Neutrophil (primary cell): ENCODE measurements around the gene SOX5.

Experiments
- H3K27ac ChIP-seq: fragments of 200-600 bp; sonication (generic); 2 replicates; pipeline ENCODE4 v1.5.1; 2016; ENCODE audit warnings: mild to moderate bottlenecking, moderate library complexity
- H3K27me3 ChIP-seq: fragments of 200-600 bp; sonication (generic); 2 replicates; pipeline ENCODE4 v1.6.0; 2016; ENCODE audit warnings: mild to moderate bottlenecking
- H3K36me3 ChIP-seq: fragments of 200-600 bp; sonication (generic); 2 replicates; pipeline ENCODE4 v1.5.1; 2017
- H3K4me1 ChIP-seq, 2 experiments: fragments of 200-600 bp in 1 of 2; sonication (generic) in 1 of 2; 1 replicate in 1 of 2; 2 replicates in 1 of 2; pipeline versions ENCODE4 v1.5.1 to v1.6.1; 2013 to 2016; ENCODE audit warnings: low read depth in 1 of 2, low read length in 1 of 2, mild to moderate bottlenecking in 1 of 2, moderate library complexity in 1 of 2; ENCODE audit not compliant: control insufficient read depth in 1 of 2, insufficient read depth in 1 of 2
- H3K4me3 ChIP-seq, 2 experiments: fragments of 200-600 bp in 1 of 2; sonication (generic) in 1 of 2; 1 replicate in 1 of 2; 2 replicates in 1 of 2; pipeline ENCODE4 v1.5.1; 2013 to 2016; ENCODE audit warnings: low read depth in 1 of 2, low read length in 1 of 2, mild to moderate bottlenecking in 1 of 2, moderate library complexity in 1 of 2
- H3K9me3 ChIP-seq: fragments of 200-600 bp; sonication (generic); 2 replicates; pipeline ENCODE4 v1.5.1; 2016
- TF ChIP-seq, protein P1 (sequence below): fragments of 200-600 bp; sonication (generic); IDR thresholded peaks from 2 replicates; pipeline ENCODE4 v1.5.1; 2016; ENCODE audit warnings: antibody characterized with exemption

The SOX5 gene

DNA sequence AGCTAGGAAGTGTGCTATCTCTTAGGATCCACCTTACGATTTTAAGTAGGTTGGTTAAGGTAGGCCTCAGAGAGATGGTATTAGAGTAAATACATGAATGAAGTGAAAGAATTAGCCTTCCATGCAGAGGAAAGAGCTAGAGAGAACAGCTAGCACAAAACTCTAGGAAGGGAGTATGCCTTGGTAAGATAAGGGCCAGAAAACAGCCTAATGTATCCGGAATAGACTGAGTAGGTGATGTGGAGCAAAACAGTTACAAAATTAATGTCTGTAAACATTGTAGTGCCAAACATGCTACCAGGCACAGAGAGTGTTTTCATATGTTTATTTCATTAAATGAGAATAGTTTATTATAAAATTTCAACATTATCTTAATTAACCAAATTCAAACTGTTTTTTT is 315.1 kb downstream of the SOX5 start:
- Histone ChIP-seq H3K4me1 (no peaks in the 10 kb centered on the region), H3K9me3 (no peaks in the 10 kb centered on the region), H3K27ac (no peak overlapping the region), H3K4me3 (no peak overlapping the region), H3K36me3 (no peaks in the 10 kb centered on the region), H3K27me3 (no peaks in the 10 kb centered on the region)
- TF ChIP-seq, protein P1, sequence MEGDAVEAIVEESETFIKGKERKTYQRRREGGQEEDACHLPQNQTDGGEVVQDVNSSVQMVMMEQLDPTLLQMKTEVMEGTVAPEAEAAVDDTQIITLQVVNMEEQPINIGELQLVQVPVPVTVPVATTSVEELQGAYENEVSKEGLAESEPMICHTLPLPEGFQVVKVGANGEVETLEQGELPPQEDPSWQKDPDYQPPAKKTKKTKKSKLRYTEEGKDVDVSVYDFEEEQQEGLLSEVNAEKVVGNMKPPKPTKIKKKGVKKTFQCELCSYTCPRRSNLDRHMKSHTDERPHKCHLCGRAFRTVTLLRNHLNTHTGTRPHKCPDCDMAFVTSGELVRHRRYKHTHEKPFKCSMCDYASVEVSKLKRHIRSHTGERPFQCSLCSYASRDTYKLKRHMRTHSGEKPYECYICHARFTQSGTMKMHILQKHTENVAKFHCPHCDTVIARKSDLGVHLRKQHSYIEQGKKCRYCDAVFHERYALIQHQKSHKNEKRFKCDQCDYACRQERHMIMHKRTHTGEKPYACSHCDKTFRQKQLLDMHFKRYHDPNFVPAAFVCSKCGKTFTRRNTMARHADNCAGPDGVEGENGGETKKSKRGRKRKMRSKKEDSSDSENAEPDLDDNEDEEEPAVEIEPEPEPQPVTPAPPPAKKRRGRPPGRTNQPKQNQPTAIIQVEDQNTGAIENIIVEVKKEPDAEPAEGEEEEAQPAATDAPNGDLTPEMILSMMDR = no peak

DNA sequence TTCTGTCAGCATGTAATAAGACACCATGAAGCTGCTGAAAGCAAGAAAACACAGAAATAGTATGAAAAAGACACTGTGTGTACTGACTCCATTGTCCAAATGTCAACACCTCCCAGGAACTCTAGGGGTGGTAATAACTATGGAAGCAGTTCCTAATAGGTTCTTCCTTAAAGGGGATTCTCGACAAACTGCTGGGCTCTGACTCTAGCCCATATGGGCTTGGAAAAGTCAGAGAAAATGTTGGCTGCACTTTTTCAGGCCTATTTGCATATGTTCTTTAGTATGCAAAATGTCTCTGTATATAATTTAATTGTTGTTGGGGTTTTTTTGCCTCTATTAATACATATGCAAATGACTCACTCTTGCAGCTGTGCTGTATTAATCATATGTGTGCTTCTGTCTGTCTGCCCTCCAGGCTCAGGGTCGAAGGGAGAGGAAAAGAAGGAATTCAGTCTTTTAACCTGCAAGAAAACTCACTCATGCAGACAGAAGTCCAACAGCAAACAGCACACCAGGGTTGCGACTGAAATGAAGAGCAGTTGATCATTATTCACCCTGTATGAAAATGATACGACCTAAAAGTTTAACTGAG is 317.6 kb downstream of the SOX5 start:
- H3K4me3 ChIP-seq = no peak overlapping the region
- no peaks in the 10 kb centered on the region for H3K27me3 ChIP-seq
- H3K9me3 ChIP-seq = no peaks in the 10 kb centered on the region
- H3K4me1 ChIP-seq = no peaks in the 10 kb centered on the region
- TF ChIP-seq, protein P1 = no peak
- H3K36me3 ChIP-seq = no peaks in the 10 kb centered on the region
- H3K27ac ChIP-seq = no peak overlapping the region

DNA sequence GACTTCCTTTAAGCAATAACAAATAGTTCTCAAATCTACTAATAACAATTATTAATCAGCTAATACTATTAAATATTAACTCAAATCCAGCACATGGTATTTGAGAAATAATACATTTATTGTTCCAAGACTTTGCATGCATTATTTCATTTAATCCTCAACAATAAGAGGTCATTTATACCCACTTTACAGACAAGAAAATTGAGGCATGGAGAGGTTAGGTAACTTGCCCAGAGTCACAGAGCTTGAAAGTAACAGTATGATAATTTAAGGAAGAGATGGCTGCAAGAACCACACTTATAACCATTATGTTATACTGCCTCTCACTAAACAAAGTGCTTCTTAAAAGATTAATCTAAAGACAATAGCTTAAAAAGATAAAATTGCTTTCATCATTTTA is 318.9 kb downstream of the SOX5 start:
- no peaks in the 10 kb centered on the region for H3K9me3 ChIP-seq
- H3K4me1 ChIP-seq = no peaks in the 10 kb centered on the region
- H3K4me3 ChIP-seq = no peak overlapping the region
- no peak overlapping the region for H3K27ac ChIP-seq
- no peaks in the 10 kb centered on the region for H3K36me3 ChIP-seq
- TF ChIP-seq, protein P1 = no peak
- H3K27me3 ChIP-seq = no peaks in the 10 kb centered on the region

DNA sequence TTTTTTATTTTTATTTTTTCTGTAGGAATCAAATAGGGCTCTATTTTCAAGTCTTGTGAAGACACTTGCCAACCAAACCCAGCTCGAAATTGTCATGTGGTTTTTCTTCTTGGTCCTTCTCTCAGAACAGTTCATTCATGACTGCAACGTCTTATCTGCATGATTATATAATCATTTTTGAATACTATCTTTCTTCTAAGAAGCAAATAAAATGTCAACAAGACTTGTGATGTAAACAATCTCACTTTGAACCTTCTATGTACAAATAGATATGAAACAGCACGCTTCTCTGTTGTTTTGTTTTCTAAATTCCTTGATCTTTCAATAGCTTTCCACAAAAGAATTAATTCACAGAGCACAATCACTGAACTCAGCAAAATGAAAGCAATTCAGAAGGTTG is 320.7 kb downstream of the SOX5 start:
- TF ChIP-seq, protein P1 = no peak
- no peaks in the 10 kb centered on the region for H3K27me3 ChIP-seq
- H3K36me3 ChIP-seq = no peaks in the 10 kb centered on the region
- H3K4me3 ChIP-seq = no peak overlapping the region
- no peaks in the 10 kb centered on the region for H3K9me3 ChIP-seq
- H3K27ac ChIP-seq = no peak overlapping the region
- H3K4me1 ChIP-seq = no peaks in the 10 kb centered on the region

DNA sequence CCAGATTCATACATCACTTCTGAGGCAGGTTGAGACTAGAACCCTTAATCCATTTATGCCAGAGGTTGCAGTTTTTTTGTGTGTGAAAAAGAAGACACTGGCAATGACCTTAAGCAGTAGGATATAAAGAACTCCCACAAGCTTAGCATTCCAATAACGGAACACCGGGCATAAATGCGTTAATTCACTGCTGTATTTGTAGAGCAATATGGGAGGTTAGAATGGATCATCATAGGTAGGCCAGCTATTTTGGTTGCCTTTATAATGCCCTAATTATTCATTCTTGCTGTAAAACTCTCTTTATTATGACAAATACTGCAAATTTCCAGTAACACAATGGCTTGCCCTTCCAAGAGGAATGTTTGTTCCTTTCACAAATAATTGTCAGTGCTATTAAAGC is 322.7 kb downstream of the SOX5 start:
- TF ChIP-seq, protein P1 = no peak
- Histone ChIP-seq H3K4me1 (no peaks in the 10 kb centered on the region), H3K4me3 (no peak overlapping the region), H3K9me3 (no peaks in the 10 kb centered on the region), H3K36me3 (no peaks in the 10 kb centered on the region), H3K27ac (no peak overlapping the region), H3K27me3 (no peaks in the 10 kb centered on the region)

DNA sequence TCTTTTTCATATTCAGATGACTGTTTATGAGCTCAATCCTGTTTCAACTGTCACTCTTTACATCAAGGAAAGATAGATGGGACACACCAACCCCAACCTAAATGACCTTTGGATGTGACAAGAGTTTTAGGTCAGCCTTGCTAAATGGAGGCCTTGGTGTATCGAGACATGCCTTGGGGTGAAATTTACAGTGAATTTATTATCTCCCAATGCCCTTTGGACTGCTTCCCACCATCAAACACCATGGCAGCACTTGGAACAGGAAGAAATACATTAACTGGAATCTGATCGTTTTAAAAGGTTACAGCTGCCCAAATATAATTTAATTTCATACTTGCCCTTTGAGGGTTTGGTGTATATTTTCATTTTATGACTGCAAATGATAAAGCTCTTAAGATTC is 327.6 kb downstream of the SOX5 start:
- Histone ChIP-seq H3K9me3 (no peaks in the 10 kb centered on the region), H3K27me3 (no peaks in the 10 kb centered on the region), H3K27ac (no peak overlapping the region), H3K4me3 (no peak overlapping the region), H3K4me1 (no peaks in the 10 kb centered on the region), H3K36me3 (no peaks in the 10 kb centered on the region)
- TF ChIP-seq, protein P1 = no peak
